ENCODE measurements around the gene TRABD2B.

Gene TRABD2B

GRCh38 chr1:47991187-47991586 is 6.0 kb downstream of the TRABD2B start:
- DNase-seq = no peak

GRCh38 chr1:47990286-47990685 is 6.9 kb downstream of the TRABD2B start:
- DNase-seq = no peak

- DNase-seq = no peak
Measured at GRCh38 chr1:47987601-47988000, 9.6 kb downstream of the TRABD2B start.

- no peak for DNase-seq
Measured at GRCh38 chr1:47986761-47987200, 10.4 kb downstream of the TRABD2B start.

- DNase-seq = no peak
Measured at GRCh38 chr1:47985018-47985417, 12.2 kb downstream of the TRABD2B start.

- DNase-seq = no peak
Measured at GRCh38 chr1:47984175-47984789, 12.9 kb downstream of the TRABD2B start.

- DNase-seq = no peak
Measured at GRCh38 chr1:47983691-47984090, 13.5 kb downstream of the TRABD2B start.

- no peak for DNase-seq
Measured at GRCh38 chr1:47981667-47982350, 15.4 kb downstream of the TRABD2B start.

GRCh38 chr1:47980501-47980900 is 16.7 kb downstream of the TRABD2B start:
- no peak for DNase-seq

- no peak for DNase-seq
Measured at GRCh38 chr1:47979724-47980123, 17.5 kb downstream of the TRABD2B start.

- no peak for DNase-seq
Measured at GRCh38 chr1:47978486-47978885, 18.7 kb downstream of the TRABD2B start.

- DNase-seq = no peak
Measured at GRCh38 chr1:47976728-47977127, 20.5 kb downstream of the TRABD2B start.

GRCh38 chr1:47976267-47976666 is 20.9 kb downstream of the TRABD2B start:
- DNase-seq = no peak

- no peak for DNase-seq
Measured at GRCh38 chr1:47975302-47975921, 21.8 kb downstream of the TRABD2B start.

GRCh38 chr1:47972864-47973432 is 24.2 kb downstream of the TRABD2B start:
- DNase-seq = no peak

- DNase-seq = no peak
Measured at GRCh38 chr1:47971385-47972160, 25.6 kb downstream of the TRABD2B start.

- no peak for DNase-seq
Measured at GRCh38 chr1:47970882-47971281, 26.3 kb downstream of the TRABD2B start.

GRCh38 chr1:47969478-47969877 is 27.7 kb downstream of the TRABD2B start:
- DNase-seq = no peak

- DNase-seq = no peak
Measured at GRCh38 chr1:47968556-47968888, 28.7 kb downstream of the TRABD2B start.

GRCh38 chr1:47967864-47968555 is 29.2 kb downstream of the TRABD2B start:
- DNase-seq = no peak

GRCh38 chr1:47965816-47966215 is 31.4 kb downstream of the TRABD2B start:
- DNase-seq = no peak

GRCh38 chr1:47964636-47965035 is 32.5 kb downstream of the TRABD2B start:
- DNase-seq = no peak

Data from activated CD4-positive, alpha-beta T cell treated with anti-CD3 and anti-CD28 coated beads, Interleukin-2, amount 50 U/mL, for 48 hours (primary cell).